CD4-positive, alpha-beta T cell treated with Interleukin-17A for 4 hours (primary cell): ENCODE results near the gene FMNL3.
"Not testable (repeated sequence)": the region's sequence is repeated elsewhere in the genome, so short reads cannot be mapped to it uniquely, and the experiment has no call there.

Experiments
- DNase-seq: peaks from one replicate; pipeline ENCODE4 v3.0.0-alpha.2; 2020; ENCODE audit warnings: mixed read lengths

The FMNL3 gene

GRCh38 chr12:49707128-49707811 lies at the start of gene FMNL3:
TSS of gene FMNL3 (minus strand) at chr12:49707405. CDS start at chr12:49707180, 225 bp downstream.
- DNase-seq: peak; percentile 99

DNA sequence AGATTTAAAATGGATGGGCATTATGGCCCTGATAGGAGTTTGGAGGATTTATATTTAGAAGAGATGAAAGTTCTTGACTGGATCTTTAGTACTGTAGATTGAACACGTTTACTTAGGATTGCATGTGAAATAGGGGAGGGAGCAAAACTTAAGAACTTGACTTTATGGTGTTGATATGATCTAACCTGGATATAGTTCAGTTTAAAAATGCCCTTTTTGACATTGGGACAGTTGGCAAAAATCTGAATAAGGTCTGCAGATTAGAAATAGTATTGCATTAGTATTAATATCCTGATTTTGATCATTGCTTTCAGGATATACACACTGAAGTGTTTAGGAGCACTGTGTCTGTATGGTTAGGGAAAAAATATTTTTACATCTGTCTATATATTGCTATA lies 43.8 kb upstream of the FMNL3 start:
- no peak for DNase-seq

DNA sequence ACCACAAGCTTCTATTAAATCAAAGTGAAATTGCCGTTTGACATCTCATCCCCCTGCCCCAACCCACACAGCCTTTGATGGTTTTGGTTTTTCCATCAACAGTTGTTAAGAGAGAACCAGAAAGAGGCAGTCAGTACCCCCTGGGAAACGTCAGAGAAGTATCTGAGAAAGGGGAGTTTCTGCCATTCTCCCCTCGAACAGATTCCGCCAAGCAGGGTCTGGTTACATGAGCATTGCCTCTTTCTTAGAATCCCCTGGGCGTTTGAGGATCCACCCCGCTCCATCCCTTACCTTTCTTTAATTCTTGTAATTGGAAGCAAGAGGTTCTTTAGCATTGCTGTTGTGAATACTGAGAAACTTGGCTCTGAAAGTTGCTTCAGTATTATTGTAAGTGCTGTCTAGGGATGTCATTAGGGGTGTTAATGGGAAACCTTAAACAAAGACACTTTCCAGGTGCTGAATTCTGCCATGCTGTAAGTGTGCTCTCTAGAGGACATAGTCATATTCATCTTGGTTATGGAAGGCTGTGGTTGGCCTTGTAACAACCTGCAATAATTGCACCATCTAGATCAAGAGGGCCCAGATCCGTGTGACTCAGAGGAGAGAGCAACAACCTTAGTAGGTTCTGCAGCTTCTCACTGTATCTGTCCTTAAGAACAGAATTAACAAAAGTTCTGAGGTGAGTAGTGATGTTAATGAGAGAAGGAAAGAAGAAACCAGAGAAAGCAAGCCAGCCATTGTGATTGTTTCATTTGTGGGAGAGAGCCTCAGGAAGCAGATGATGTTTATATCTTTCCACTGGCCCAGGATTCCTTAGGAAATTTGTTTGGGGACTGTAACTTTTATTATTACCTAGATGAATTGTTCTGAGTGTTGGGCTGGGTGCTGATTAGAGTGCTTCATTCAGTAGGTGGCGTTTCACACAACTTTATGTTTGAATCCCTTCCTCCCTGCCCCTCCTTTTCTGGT lies 43.1 kb upstream of the FMNL3 start:
- peak; percentile 44 for DNase-seq

GRCh38 chr12:49748800-49749199 lies 41.6 kb upstream of the FMNL3 start:
- DNase-seq: no peak

- no peak for DNase-seq
Measured at GRCh38 chr12:49748306-49748705, 41.1 kb upstream of the FMNL3 start.

DNA sequence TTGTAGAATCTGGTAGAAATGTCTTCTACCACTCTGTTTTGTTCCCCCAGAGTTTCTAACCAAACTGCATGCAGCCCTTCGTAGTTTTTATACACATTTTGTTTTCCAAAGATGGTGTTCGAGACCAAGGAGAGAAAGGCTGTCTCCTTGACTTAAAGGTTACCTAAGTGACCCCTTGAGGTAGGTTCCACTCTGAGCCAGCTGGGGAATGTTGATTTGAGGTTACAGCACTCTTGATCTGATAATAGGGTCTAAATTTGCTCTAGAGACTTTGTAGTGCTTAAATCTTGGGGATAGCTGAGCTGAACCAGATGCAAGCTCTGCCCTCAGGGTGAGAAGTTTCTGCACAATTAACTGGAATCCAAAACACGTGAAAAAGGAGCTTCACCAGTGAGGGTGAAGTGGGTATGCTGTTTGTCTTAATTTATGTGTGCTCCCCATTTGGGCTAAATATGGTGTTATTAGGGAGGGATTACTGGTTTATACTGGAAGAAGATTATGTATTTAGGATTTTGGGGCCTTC lies 37.2 kb upstream of the FMNL3 start:
- no peak for DNase-seq

DNA sequence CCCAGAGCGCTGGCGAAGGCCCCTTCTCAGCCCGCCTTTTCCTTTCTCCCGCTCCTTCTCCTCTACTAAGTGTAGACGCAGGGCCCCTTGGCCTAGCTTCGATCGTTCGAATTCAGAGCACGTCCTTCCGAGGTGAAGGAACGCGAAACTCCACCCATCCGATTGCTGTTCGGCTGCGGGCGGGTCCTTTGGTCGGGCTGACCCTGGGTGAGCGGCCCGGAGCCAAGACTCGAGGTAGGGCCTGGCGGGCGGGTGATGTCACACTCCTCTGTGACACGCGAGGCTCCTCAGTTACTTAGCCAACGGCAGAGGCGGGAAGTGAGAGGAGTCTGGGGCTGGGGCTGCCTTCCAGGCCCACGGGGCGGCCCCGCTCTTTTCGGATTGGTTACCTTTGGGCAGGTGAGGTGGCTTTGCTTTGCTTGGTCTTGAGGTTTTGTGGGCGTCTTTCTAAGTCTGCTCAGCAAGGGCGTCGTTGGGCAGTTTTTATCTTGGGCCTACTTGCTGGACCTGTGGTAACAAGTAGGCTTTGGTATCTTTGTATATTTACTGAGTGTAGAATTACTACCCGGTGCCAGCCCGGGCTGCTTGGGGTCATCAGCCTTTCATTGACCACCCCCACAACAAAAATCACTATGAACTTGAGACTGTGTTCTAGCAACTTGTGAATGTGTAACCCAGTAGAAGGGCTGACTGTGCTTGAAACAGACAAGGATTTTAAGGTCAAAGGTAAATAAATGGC lies 34.8 kb upstream of the FMNL3 start:
- DNase-seq: peak; percentile 86

GRCh38 chr12:49740930-49741881 lies 34.0 kb upstream of the FMNL3 start, which contains the start of gene TMBIM6:
TSS of gene TMBIM6 (plus strand) at chr12:49741557. CDS start at chr12:49752494, 10,937 bp downstream.
- DNase-seq: peak; percentile 98

DNA sequence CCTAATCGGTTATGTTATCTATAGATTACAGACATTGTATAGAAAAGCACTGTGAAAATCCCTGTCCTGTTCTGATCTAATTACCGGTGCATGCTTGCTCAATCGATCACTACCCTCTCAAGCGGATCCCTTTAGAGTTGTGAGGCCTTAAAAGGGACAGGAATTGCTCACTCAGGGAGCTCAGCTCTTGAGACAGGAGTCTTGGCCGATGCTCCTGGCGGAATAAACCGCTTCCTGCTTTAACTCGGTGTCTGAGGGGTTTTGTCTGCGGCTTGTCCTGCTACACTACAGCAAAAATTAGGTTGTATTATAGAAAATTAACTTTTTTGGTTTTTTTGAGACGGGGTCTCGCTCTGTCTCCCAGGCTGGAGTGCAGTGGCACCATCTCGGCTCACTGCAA lies 33.1 kb upstream of the FMNL3 start:
- DNase-seq: not testable (repeated sequence)

GRCh38 chr12:49738721-49739120 lies 31.5 kb upstream of the FMNL3 start:
- DNase-seq: not testable (repeated sequence)

DNA sequence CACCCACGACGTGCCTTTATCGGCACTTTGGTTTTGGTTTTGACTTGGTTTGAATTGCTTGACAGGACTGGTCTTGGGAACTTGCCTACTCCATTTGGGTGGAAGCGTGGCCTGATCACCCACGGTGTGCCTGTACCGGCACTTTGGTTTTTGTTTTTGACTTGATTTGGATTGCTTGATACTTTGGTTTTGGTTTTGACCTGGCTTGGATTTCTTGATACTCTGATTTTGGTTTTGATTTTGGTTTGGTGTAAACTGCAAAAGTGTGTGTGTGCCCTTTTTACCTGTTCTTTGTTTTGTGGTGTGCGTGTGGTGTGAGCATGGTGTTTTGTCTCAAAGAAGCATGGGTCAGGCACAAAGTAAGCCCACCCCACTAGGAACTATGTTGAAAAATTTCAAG lies 27.7 kb upstream of the FMNL3 start:
- not testable (repeated sequence) for DNase-seq

- no peak for DNase-seq
Measured at GRCh38 chr12:49733219-49734017, 26.2 kb upstream of the FMNL3 start.

DNA sequence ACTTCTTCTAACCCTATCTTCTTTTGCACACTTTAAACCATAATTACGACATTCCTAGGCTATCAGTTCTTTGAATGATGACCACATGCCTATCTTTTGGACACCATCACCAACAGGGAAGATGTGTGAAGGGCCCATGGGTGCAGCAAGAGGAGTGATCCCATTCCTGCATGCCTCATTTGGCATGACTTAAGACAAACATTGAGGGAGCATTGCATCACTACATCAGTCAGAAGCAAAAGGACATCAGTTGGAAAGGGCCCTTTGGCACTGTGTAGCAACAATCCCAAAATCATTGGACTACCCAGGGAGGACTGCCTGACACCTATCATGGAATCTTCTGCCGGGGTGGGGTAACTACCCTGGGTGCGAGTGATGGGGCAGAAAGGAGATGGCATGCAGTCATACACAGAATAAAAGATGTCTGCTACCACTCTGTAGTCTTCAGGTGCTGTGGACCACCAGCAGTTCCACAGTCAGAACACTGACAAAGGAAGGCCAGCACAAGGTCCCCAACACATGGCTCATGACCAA lies 23.4 kb upstream of the FMNL3 start:
- DNase-seq: no peak

GRCh38 chr12:49730050-49730449 lies 22.8 kb upstream of the FMNL3 start:
- DNase-seq: no peak

- no peak for DNase-seq
Measured at GRCh38 chr12:49728446-49728845, 21.2 kb upstream of the FMNL3 start.

GRCh38 chr12:49721355-49721754 lies 14.2 kb upstream of the FMNL3 start:
- DNase-seq: not testable (repeated sequence)

DNA sequence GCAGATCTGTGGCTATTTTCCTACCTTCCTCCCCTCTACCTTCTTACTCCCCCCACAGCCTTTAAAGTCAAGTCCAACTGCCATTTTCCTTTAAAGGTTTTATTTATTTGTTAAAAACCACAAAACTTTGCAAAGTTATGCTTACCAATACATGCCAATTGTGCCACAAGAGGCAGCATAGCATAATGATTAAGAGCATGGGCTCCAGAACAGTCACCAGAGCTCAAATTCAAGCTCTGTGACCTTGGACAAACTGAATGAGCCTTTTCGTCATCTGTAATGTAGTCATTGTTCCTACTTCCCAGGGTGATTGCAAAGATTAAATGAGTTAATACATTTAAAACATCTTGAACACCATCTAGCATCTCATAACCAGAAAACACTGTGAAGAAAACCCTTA lies 13.0 kb upstream of the FMNL3 start:
- DNase-seq: no peak

GRCh38 chr12:49717800-49718199 lies 10.6 kb upstream of the FMNL3 start:
- DNase-seq: not testable (repeated sequence)

- DNase-seq: no peak
Measured at GRCh38 chr12:49716553-49716952, 9.3 kb upstream of the FMNL3 start.

GRCh38 chr12:49713952-49714351 lies 6.7 kb upstream of the FMNL3 start:
- DNase-seq: not testable (repeated sequence)
